Suprapubic skin (tissue), 4 donors: ENCODE results near the gene RBBP8. TPM values are rescaled to one million over a fixed set of nuclear protein-coding genes. Genes with fewer than 3 reads are reported as not detected.
"Not testable (repeated sequence)": the region's sequence is repeated elsewhere in the genome, so short reads cannot be mapped to it uniquely, and the experiment has no call there.

Source experiments
- DNase-seq, 2 donors: peaks; one replicate each; pipeline ENCODE4 v3.0.0-alpha.2; 2019; ENCODE audit warnings: low spot score in 2 of 2
- H3K27ac ChIP-seq: fragments of 200-600 bp; sonication (generic); one replicate; pipeline ENCODE4 v1.5.1; 2019
- H3K27me3 ChIP-seq: fragments of 200-600 bp; sonication (generic); one replicate; pipeline ENCODE4 v1.5.1; 2019
- H3K36me3 ChIP-seq: fragments of 200-600 bp; sonication (generic); one replicate; pipeline ENCODE4 v1.5.1; 2019
- H3K4me1 ChIP-seq: fragments of 200-600 bp; sonication (generic); one replicate; pipeline ENCODE4 v1.5.1; 2019
- H3K4me3 ChIP-seq: fragments of 200-600 bp; sonication (generic); one replicate; pipeline ENCODE4 v1.5.1; 2019; ENCODE audit warnings: mild to moderate bottlenecking
- H3K9me3 ChIP-seq: fragments of 200-600 bp; sonication (generic); one replicate; pipeline ENCODE4 v1.5.1; 2019
- CTCF ChIP-seq, 2 donors: fragments of 200-600 bp in 1 of 2; fragments of 450-650 bp in 1 of 2; sonication (generic) in 1 of 2; IDR thresholded peaks; one replicate each; pipeline ENCODE4 v1.5.1; 2016 to 2019; ENCODE audit warnings: antibody characterized with exemption in 2 of 2, mild to moderate bottlenecking in 1 of 2, moderate library complexity in 1 of 2
- EP300 ChIP-seq: sonication (generic); formaldehyde crosslinking; IDR thresholded peaks from one replicate; pipeline ENCODE4 v1.6.1; 2017; ENCODE audit warnings: antibody characterized with exemption
- POLR2A ChIP-seq, 2 donors: fragments of 450-650 bp; IDR thresholded peaks; one replicate each; pipeline ENCODE4 v1.6.1; 2017; ENCODE audit warnings: antibody characterized with exemption in 2 of 2, mild to moderate bottlenecking in 2 of 2, moderate library complexity in 2 of 2
- POLR2AphosphoS5 ChIP-seq, 3 donors: sonication (generic); formaldehyde crosslinking; IDR thresholded peaks; one replicate each; pipeline ENCODE4 v1.6.1; 2017; ENCODE audit warnings: antibody characterized with exemption in 3 of 3
- WGBS: methylation state at CpG from one replicate; pipeline ENCODE4 v1.1.5; 2018; 5-methylcytosine and 5-hydroxymethylcytosine counted together
- total RNA-seq, 4 donors: library from RNA; depleted of rRNA; stranded (reverse); fragments of >200 nt; gene quantifications; one replicate each; pipeline ENCODE4 v1.1.0, GENCODE V29; 2016

Gene RBBP8
- 10 to 100 TPM; 41.0 to 78.1 (median 67.0) TPM for total RNA-seq

GRCh38 chr18:22933206-22933965, at the start of gene RBBP8:
TSS of gene RBBP8 (plus strand) at chr18:22933328. CDS start at chr18:22936852, 3,524 bp downstream.
- Histone ChIP-seq H3K9me3 (no peaks in the 10 kb centered on the region), H3K27ac (peak within 1 kb of the TSS; percentile 92), H3K4me3 (peak within 1 kb of the TSS; percentile 79), H3K27me3 (no peaks in the 10 kb centered on the region), H3K4me1 (peaks cover 12% of the 10 kb centered on the region), H3K36me3 (peaks cover 10% of the 10 kb centered on the region)
- WGBS = 1% methylated on average over 33 of the region's 82 CpGs
- peak; percentile 88 to 90 for DNase-seq
- TF ChIP-seq POLR2AphosphoS5 (IDR thresholded peaks at IDR 0.05) (peak in 1 of 3 donors; percentile 29), EP300 (no peak), CTCF (IDR thresholded peaks at IDR 0.05) (no peak), POLR2A (IDR thresholded peaks at IDR 0.05) (peak in 1 of 2 donors; percentile 48)

GRCh38 chr18:22883827-22884226, 49.3 kb upstream of the RBBP8 start:
- TF ChIP-seq EP300 (no peak), POLR2AphosphoS5 (IDR thresholded peaks at IDR 0.05) (no peak), CTCF (IDR thresholded peaks at IDR 0.05) (no peak), POLR2A (IDR thresholded peaks at IDR 0.05) (no peak)
- Histone ChIP-seq H3K9me3 (no peaks in the 10 kb centered on the region), H3K27ac (no peak overlapping the region)

GRCh38 chr18:22885694-22886093, 47.4 kb upstream of the RBBP8 start:
- not testable (repeated sequence) for DNase-seq, H3K27ac ChIP-seq, H3K36me3 ChIP-seq, H3K4me3 ChIP-seq, H3K9me3 ChIP-seq, H3K4me1 ChIP-seq, H3K27me3 ChIP-seq
- WGBS = 88% methylated on average over 11 of the region's 11 CpGs

More at GRCh38 chr18:22883827-22884226, 49.3 kb upstream of the RBBP8 start:
- Histone ChIP-seq H3K4me1 (no peaks in the 10 kb centered on the region), H3K36me3 (no peaks in the 10 kb centered on the region), H3K4me3 (no peak overlapping the region), H3K27me3 (no peaks in the 10 kb centered on the region)
- 80% methylated on average over 1 of the region's 1 CpG for WGBS
- no peak for DNase-seq

- Histone ChIP-seq H3K36me3 (no peaks in the 10 kb centered on the region), H3K27me3 (no peaks in the 10 kb centered on the region), H3K4me3 (no peak overlapping the region), H3K27ac (no peak overlapping the region), H3K9me3 (no peaks in the 10 kb centered on the region), H3K4me1 (peaks cover 11% of the 10 kb centered on the region)
- no peak for TF ChIP-seq POLR2AphosphoS5 (IDR thresholded peaks at IDR 0.05)
- TF ChIP-seq CTCF (IDR thresholded peaks at IDR 0.05) = no peak
- no peak for TF ChIP-seq POLR2A (IDR thresholded peaks at IDR 0.05)
- no peak for TF ChIP-seq EP300
- no peak for DNase-seq
Measured at GRCh38 chr18:22899421-22899820, 33.7 kb upstream of the RBBP8 start.

- peaks cover 11% of the 10 kb centered on the region for H3K4me1 ChIP-seq
- no peak overlapping the region for H3K27ac ChIP-seq
- H3K4me3 ChIP-seq = no peak overlapping the region
- H3K9me3 ChIP-seq = no peaks in the 10 kb centered on the region
- 48% methylated on average over 5 of the region's 5 CpGs for WGBS
- TF ChIP-seq CTCF (IDR thresholded peaks at IDR 0.05) = no peak
- no peak for TF ChIP-seq EP300
- TF ChIP-seq POLR2A (IDR thresholded peaks at IDR 0.05) = no peak
- TF ChIP-seq POLR2AphosphoS5 (IDR thresholded peaks at IDR 0.05) = no peak
- no peaks in the 10 kb centered on the region for H3K36me3 ChIP-seq
- DNase-seq = no peak
- H3K27me3 ChIP-seq = no peaks in the 10 kb centered on the region
Measured at GRCh38 chr18:22900558-22901238, 32.4 kb upstream of the RBBP8 start.
